CD4-positive, CD25-positive, alpha-beta regulatory T cell (primary cell): ENCODE results near the gene CES3. TPM values are rescaled to one million over a fixed set of nuclear protein-coding genes. Genes with fewer than 3 reads are reported as not detected.

Experiments used
- ATAC-seq, 2 donors: fragments of 150-1000 bp; cut with Tn5 transposase; one replicate each; pipeline ENCODE4 v1.10.0; 2021; ENCODE audit warnings: low read depth in 2 of 2, moderate number of reproducible peaks in 2 of 2, moderate library complexity in 1 of 2
- DNase-seq, 3 donors: peaks; one replicate each; pipeline versions ENCODE4 v3.0.0 to v3.0.0-alpha.2; 2012 to 2022; ENCODE audit warnings: mixed read lengths in 1 of 3
- H3K27ac ChIP-seq: one replicate; pipeline ENCODE4 v1.7.0; 2013; ENCODE audit warnings: mild to moderate bottlenecking, low read length; ENCODE audit not compliant: insufficient read depth, poor library complexity, severe bottlenecking
- H3K27me3 ChIP-seq: one replicate; pipeline ENCODE4 v1.7.0; 2013; ENCODE audit warnings: low read length; ENCODE audit not compliant: control insufficient read depth, insufficient read depth
- H3K36me3 ChIP-seq: one replicate; pipeline ENCODE4 v1.7.0; 2013; ENCODE audit warnings: mild to moderate bottlenecking, low read length, moderate library complexity; ENCODE audit not compliant: control insufficient read depth, insufficient read depth
- H3K4me1 ChIP-seq: 2 replicates; pipeline ENCODE4 v1.7.0; 2013; ENCODE audit warnings: mild to moderate bottlenecking, low read length; ENCODE audit not compliant: insufficient read depth, control insufficient read depth, poor library complexity, severe bottlenecking
- H3K4me3 ChIP-seq: one replicate; pipeline ENCODE4 v1.7.0; 2013; ENCODE audit warnings: low read depth, mild to moderate bottlenecking, low read length, moderate library complexity
- H3K9me3 ChIP-seq, 2 experiments: 1 replicate in 1 of 2; 2 replicates in 1 of 2; pipeline ENCODE4 v1.7.0; 2013; ENCODE audit warnings: low read length in 2 of 2, mild to moderate bottlenecking in 1 of 2, moderate library complexity in 1 of 2; ENCODE audit not compliant: control insufficient read depth in 2 of 2
- H3K27ac Mint-ChIP-seq, 3 donors: one replicate each; pipeline ENCODE4 v1.8.0; 2020 to 2022; ENCODE audit warnings: mild to moderate bottlenecking in 3 of 3, mixed read lengths in 3 of 3, moderate library complexity in 2 of 3
- H3K27me3 Mint-ChIP-seq: one replicate; pipeline ENCODE4 v1.8.0; 2022; ENCODE audit warnings: mild to moderate bottlenecking, mixed read lengths
- H3K36me3 Mint-ChIP-seq: one replicate; pipeline ENCODE4 v1.8.0; 2020; ENCODE audit warnings: mixed read lengths
- H3K4me1 Mint-ChIP-seq, 4 donors: one replicate each; pipeline ENCODE4 v1.8.0; 2020 to 2022; ENCODE audit warnings: mixed read lengths in 4 of 4, mild to moderate bottlenecking in 1 of 4
- H3K4me3 Mint-ChIP-seq, 4 donors: one replicate each; pipeline ENCODE4 v1.8.0; 2020 to 2022; ENCODE audit warnings: mild to moderate bottlenecking in 4 of 4, mixed read lengths in 4 of 4, moderate library complexity in 3 of 4
- H3K9me3 Mint-ChIP-seq, 7 donors: one replicate each; pipeline ENCODE4 v1.8.0; 2020 to 2022; ENCODE audit warnings: mixed read lengths in 7 of 7, mild to moderate bottlenecking in 3 of 7, moderate library complexity in 2 of 7
- polyA plus RNA-seq, 4 donors: library from polyadenylated mRNA; unstranded; fragments of 300-500 nt; fragmentation: Illumina TruSeq; gene quantifications; one replicate each; pipeline ENCODE4 v1.2.3, GENCODE V29; 2021
- total RNA-seq: library from RNA; stranded (reverse); gene quantifications from one replicate; pipeline ENCODE4 v1.2.3, GENCODE V29; 2022

CES3 gene
- total and polyA plus RNA-seq, 5 donors from 2014 or later: 0.10 to 0.74 (median 0.27) TPM

GRCh38 chr16:66923247-66923731 lies 37.8 kb upstream of the CES3 start:
- Histone ChIP-seq H3K27ac (no peak overlapping the region), H3K9me3 (no peaks in the 10 kb centered on the region), H3K27me3 (peaks cover 11% of the 10 kb centered on the region), H3K4me3 (no peak overlapping the region), H3K4me1 (peaks cover 15% of the 10 kb centered on the region), H3K36me3 (no peaks in the 10 kb centered on the region)
- Mint-ChIP-seq H3K27ac (peak overlapping the region in 1 of 3 donors; percentile 56), H3K36me3 (no peaks in the 10 kb centered on the region), H3K9me3 (peaks cover 0 to 1% (median 0%) of the 10 kb centered on the region in 7 donors), H3K27me3 (peaks cover 55% of the 10 kb centered on the region), H3K4me1 (peaks cover 0 to 8% (median 4%) of the 10 kb centered on the region in 4 donors), H3K4me3 (peak overlapping the region in 1 of 4 donors; percentile 46)
- DNase-seq (no peak), ATAC-seq (no peak)

GRCh38 chr16:66923866-66924265 lies 37.2 kb upstream of the CES3 start:
- Mint-ChIP-seq H3K27me3 (peaks cover 51% of the 10 kb centered on the region), H3K27ac (no peak overlapping the region), H3K4me3 (no peak overlapping the region), H3K36me3 (no peaks in the 10 kb centered on the region), H3K9me3 (peaks cover 0 to 1% (median 0%) of the 10 kb centered on the region in 7 donors), H3K4me1 (peaks cover 0 to 8% (median 4%) of the 10 kb centered on the region in 4 donors)
- ATAC-seq: no peak
- H3K4me3 ChIP-seq: no peak overlapping the region
- no peak overlapping the region for H3K27ac ChIP-seq
- no peak for DNase-seq
- H3K27me3 ChIP-seq: peaks cover 11% of the 10 kb centered on the region
- H3K4me1 ChIP-seq: peaks cover 15% of the 10 kb centered on the region
- no peaks in the 10 kb centered on the region for H3K9me3 ChIP-seq
- H3K36me3 ChIP-seq: no peaks in the 10 kb centered on the region

GRCh38 chr16:66924527-66925321 lies 36.3 kb upstream of the CES3 start:
- DNase-seq (peak in 2 of 3 donors; percentile 33 to 40), ATAC-seq (peak; percentile 55 to 63)
- Mint-ChIP-seq H3K27ac (no peak overlapping the region), H3K9me3 (peaks cover 0 to 1% (median 0%) of the 10 kb centered on the region in 7 donors), H3K36me3 (peaks cover 3% of the 10 kb centered on the region), H3K4me3 (peak overlapping the region in 1 of 4 donors; percentile 71), H3K27me3 (peaks cover 51% of the 10 kb centered on the region), H3K4me1 (peaks cover 0 to 8% (median 4%) of the 10 kb centered on the region in 4 donors)
- Histone ChIP-seq H3K36me3 (no peaks in the 10 kb centered on the region), H3K27me3 (peaks cover 11% of the 10 kb centered on the region), H3K9me3 (no peaks in the 10 kb centered on the region), H3K4me1 (peaks cover 15% of the 10 kb centered on the region), H3K27ac (no peak overlapping the region), H3K4me3 (no peak overlapping the region)

- Histone ChIP-seq H3K36me3 (no peaks in the 10 kb centered on the region), H3K27me3 (peaks cover 11% of the 10 kb centered on the region), H3K27ac (no peak within 1 kb of the TSS), H3K4me3 (no peak within 1 kb of the TSS), H3K4me1 (peaks cover 15% of the 10 kb centered on the region), H3K9me3 (no peaks in the 10 kb centered on the region)
- Mint-ChIP-seq H3K36me3 (peaks cover 7% of the 10 kb centered on the region), H3K4me1 (peaks cover 0 to 8% (median 4%) of the 10 kb centered on the region in 4 donors), H3K27ac (no peak within 1 kb of the TSS), H3K4me3 (peak within 1 kb of the TSS; percentile 68 to 82 (median 73)), H3K9me3 (peaks cover 0 to 1% (median 0%) of the 10 kb centered on the region in 7 donors), H3K27me3 (peaks cover 51% of the 10 kb centered on the region)
- ATAC-seq (peak in 1 of 2 donors; percentile 3), DNase-seq (no peak)
These were observed 35.7 kb upstream of the CES3 start, which contains the start of gene RRAD for GRCh38 chr16:66925322-66925840. RRAD (minus strand) TSS chr16:66925535; CDS start chr16:66925179, 356 bp downstream.

- H3K27me3 Mint-ChIP-seq: peaks cover 46% of the 10 kb centered on the region
- ATAC-seq (no peak), DNase-seq (no peak)
- peak overlapping the region in 3 of 4 donors; percentile 68 to 82 (median 75) for H3K4me3 Mint-ChIP-seq
- H3K9me3 Mint-ChIP-seq: peaks cover 0 to 1% (median 0%) of the 10 kb centered on the region in 7 donors
- no peak overlapping the region for H3K4me3 ChIP-seq
- peaks cover 15% of the 10 kb centered on the region for H3K4me1 ChIP-seq
- no peak overlapping the region for H3K27ac Mint-ChIP-seq
- no peaks in the 10 kb centered on the region for H3K9me3 ChIP-seq
- H3K27me3 ChIP-seq: peaks cover 11% of the 10 kb centered on the region
- H3K36me3 ChIP-seq: peaks cover under 1% of the 10 kb centered on the region
- H3K4me1 Mint-ChIP-seq: peaks cover 0 to 8% (median 4%) of the 10 kb centered on the region in 4 donors
- peaks cover 7% of the 10 kb centered on the region for H3K36me3 Mint-ChIP-seq
- H3K27ac ChIP-seq: no peak overlapping the region
These were observed 34.7 kb upstream of the CES3 start for GRCh38 chr16:66926171-66926947.

GRCh38 chr16:66926961-66927436 lies 34.1 kb upstream of the CES3 start:
- Histone ChIP-seq H3K4me3 (no peak overlapping the region), H3K27ac (no peak overlapping the region), H3K9me3 (no peaks in the 10 kb centered on the region), H3K4me1 (peaks cover 15% of the 10 kb centered on the region), H3K27me3 (peaks cover 11% of the 10 kb centered on the region), H3K36me3 (peaks cover 7% of the 10 kb centered on the region)
- peak overlapping the region in 1 of 4 donors; percentile 68 for H3K4me3 Mint-ChIP-seq
- ATAC-seq: no peak
- DNase-seq: no peak
- H3K36me3 Mint-ChIP-seq: peaks cover 7% of the 10 kb centered on the region
- H3K4me1 Mint-ChIP-seq: peaks cover 0 to 14% (median 6%) of the 10 kb centered on the region in 4 donors
- H3K27ac Mint-ChIP-seq: no peak overlapping the region
- peaks cover 0 to 1% (median 0%) of the 10 kb centered on the region in 7 donors for H3K9me3 Mint-ChIP-seq
- H3K27me3 Mint-ChIP-seq: peaks cover 43% of the 10 kb centered on the region
